GM19455 (cell line): ENCODE measurements around the gene BCR.

Experiments
- ATAC-seq: cut with Tn5 transposase; IDR thresholded peaks from one replicate; pipeline ENCODE4 v1.9.1; 2021; ENCODE audit not compliant: unreplicated experiment

The BCR gene

DNA sequence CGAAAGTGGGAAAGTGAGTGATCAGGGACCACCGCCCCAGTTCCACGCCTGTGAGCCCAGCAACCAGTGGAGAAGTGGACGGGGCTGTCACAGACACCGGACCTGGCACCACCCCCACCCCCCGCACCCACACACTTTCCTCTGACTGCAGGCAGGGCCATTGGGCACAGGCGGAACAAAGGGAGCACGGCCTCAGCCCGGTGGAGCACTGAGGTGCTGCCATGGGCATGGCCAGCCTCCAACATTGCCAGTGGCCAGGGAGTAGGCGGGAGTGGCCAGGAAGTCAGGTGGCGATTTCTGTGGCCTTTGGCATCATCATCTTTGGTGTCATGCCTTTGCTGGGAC, 78.5 kb downstream of the BCR start:
- no peak for ATAC-seq

DNA sequence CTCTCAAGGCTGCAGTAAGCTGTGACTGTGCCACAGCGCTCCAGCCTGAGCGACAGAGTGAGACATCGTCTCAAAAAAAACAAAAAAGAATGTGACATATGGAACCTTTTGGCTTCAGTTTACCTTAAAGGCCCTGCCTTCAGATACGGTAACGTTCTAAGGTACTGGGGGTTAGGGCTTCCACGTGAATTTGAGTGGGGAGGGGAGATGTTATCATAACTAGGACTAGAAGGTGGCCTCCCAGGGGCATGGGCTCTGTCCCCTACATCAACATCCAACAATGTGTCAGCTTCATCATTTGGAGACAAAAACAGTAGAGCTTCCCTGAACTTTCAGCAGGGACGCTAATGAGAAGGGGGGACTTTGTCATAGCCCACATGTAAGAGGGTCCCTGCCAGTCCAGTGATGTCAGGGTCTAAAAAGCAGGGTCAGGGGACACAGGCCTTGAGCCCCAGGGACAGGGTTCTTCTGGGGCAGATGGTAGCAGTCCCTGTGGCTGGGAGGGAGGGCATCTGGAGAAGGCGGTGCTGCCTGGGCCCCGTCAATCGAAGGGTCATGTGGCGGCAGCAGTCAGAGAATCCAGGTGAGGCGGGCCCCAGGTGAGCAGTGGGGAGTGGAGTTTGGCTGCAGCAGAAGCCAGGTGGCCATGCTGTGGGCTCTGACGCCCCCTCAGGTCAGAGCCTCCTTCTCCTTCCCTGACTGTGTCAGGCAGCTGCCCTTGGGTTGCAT, 79.8 kb downstream of the BCR start:
- ATAC-seq: no peak

DNA sequence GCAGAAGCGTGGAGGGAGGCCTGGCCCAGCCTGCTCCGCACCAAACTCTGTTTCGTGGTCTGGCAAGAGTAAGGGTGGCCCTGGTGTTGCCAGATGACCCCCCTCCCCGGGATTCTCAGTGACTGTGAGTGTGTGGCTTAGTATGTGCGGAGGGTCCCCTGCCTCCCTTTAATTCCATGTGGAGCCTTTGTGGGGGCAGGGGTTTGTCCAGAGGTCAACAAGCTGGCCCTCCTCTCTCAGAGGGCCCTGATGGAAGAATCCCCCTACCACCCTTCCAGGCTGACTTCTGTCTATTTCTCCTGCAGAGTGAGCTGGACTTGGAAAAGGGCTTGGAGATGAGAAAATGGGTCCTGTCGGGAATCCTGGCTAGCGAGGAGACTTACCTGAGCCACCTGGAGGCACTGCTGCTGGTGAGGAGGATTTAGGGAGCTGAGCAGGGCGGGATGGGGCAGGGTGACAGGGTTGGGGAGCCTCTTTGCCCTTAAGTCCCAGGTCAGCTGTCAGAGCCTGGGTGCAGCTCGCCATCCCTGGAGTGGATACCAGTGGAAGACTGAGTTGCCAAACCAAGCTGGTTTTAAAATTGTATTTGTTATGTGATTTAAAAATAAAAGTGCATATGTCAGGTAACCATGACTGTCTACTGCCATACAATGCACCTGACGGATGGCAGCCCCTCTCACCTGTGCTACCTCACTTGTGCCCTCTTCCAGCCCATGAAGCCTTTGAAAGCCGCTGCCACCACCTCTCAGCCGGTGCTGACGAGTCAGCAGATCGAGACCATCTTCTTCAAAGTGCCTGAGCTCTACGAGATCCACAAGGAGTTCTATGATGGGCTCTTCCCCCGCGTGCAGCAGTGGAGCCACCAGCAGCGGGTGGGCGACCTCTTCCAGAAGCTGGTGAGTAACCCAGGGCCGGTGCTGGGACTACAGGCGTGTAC, 80.6 kb downstream of the BCR start:
- ATAC-seq: no peak

DNA sequence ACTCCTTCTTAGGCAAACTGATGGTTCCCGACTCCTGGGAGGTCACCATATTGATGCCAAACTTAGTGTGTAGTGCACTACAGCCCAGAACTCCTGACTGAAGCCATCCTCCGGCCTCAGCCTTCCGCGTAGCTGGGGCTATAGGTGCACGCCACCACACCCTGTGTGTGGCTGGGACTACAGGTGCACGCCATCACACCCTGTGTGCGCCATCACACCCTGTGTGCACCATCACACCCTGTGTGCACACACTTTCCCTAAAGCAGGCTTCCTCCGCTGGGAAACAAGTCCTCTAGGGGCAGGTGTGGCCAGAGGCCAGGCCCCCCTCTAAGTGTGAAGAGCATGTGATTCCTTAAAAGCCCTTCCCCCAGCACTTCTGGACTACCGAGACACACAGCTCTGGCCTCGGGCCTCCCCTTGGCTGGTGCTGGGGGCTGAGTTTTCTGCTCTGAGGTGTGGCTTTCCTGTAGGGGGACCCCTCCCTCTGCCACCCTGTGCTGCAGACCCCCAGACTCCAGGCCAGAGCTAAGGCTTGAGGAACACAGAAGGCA, 81.7 kb downstream of the BCR start:
- ATAC-seq: no peak

DNA sequence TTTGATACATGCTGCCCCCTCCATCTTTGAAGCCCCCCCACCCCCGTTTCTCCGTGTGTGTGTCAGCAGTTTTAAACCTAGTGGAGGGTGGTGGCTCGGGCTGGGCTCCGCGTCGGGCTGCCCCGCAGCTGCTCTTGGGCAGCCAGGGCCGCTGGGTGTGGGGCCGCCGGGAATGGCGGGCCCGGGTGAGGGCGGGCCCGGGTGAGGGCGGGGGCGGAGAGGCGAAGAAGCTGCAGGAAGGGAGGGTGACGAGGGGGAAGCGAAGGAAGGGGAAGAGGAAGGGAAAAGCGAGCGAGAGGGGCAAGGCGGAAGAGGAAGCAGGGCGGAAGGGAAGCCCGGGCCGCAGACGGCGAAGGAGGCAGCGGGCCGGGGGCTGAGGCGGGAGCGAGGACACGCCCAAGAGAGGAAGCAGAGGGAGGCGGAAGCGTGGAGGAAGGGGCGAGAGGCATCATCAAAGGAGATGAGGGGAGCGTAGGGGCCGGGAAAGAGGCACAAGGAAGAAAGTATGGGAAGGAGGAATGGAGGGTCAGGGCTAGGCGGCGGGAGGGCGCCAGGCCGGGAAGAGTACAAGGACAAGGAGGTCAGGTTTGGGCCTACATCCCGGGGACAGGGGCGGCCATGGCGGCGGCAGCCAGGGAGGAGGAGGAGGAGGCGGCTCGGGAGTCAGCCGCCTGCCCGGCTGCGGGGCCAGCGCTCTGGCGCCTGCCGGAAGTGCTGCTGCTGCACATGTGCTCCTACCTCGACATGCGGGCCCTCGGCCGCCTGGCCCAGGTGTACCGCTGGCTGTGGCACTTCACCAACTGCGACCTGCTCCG, 82.4 kb downstream of the BCR start:
- ATAC-seq: no peak

DNA sequence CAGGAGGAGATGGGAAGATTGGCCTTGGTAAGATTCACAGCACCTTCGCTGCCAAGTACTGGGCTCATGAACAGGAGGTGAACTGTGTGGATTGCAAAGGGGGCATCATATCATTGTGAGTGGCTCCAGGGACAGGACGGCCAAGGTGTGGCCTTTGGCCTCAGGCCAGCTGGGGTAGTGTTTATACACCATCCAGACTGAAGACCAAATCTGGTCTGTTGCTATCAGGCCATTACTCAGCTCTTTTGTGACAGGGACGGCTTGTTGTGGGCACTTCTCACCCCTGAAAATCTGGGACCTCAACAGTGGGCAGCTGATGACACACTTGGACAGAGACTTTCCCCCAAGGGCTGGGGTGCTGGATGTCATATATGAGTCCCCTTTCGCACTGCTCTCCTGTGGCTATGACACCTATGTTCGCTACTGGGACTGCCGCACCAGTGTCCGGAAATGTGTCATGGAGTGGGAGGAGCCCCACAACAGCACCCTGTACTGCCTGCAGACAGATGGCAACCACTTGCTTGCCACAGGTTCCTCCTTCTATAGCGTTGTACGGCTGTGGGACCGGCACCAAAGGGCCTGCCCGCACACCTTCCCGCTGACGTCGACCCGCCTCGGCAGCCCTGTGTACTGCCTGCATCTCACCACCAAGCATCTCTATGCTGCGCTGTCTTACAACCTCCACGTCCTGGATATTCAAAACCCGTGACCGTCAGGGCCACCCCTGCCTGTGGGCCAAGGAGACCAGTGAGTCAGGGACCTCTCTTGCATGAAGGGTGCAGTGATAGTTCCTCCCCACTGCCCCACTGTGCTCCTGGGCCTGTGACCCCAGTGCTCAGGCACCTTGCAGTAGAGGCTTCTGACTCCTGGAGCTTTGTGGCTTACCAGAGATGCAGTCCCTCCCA, 83.6 kb downstream of the BCR start:
- peak; percentile 73 for ATAC-seq

DNA sequence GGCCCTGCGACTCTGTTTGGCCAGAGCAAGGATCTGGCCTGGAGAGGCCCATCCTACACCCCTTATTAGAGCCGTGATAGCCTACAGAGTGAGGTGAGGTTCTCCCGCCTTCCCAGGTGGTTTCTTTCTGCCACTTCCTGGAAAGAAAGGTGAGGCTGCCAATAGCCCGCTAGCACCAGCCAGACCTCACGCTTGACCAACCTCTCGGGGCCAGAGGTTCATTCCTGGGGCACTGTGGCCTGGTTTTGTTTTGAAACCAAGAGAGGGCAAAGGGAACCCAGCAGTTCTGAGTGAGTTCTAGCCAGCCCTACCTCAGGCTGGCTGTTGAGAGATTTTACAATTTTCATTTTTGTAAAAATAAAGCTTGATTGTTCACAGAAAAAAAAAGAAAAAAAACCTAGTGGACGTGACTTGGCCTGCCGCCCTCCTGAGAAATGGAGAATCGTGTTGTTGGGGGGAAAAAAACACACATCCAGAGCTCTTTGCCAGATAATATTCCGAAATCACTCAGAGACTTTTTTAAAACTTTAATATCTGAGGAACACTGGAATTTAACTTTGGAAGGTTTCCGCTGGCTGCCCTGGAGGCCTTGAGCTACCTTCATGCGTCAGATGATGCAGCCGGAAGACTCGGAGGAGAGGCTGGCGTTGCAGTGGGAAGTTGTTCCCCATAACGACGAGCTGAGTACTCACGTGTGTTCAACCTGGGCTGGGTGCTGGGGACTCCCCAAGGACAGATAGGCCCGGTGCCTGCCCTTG, 84.5 kb downstream of the BCR start:
- ATAC-seq: no peak

DNA sequence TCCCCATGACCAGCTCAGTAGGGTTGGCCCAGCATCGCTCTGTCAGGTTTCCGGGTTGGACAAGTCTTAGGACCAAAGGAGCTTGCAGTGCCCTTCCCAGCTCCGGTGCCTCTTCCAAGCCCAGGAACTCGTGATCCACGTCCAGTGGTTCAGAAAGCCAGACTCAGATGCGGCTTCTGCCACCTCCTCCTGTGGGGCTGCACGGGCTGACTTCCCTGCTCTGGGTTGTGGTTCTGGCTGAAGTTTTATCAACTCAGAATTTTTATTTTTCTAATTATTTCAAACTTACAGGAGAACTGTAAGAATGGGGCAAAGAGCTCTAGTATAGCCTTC, 85.0 kb downstream of the BCR start:
- ATAC-seq: no peak

DNA sequence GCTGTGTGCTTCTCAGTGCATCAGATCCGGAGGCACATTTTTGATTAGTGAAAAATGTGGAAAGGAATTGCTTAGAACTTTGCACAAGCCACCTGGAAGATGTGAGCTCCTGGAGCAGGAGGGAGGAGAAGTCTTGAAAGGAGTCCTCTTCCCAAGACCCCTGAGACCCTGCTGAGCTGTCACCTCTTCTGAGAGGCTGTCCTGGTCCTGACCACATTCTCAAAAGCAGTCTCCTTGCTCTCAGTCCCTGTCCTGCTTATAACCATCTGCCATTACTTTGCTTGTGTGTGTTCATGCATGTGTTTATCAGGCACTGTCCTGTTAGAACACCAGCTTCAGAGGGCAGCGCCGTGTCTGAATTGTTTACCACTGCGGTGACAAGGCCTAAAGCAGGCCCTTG, 86.5 kb downstream of the BCR start:
- ATAC-seq: no peak

DNA sequence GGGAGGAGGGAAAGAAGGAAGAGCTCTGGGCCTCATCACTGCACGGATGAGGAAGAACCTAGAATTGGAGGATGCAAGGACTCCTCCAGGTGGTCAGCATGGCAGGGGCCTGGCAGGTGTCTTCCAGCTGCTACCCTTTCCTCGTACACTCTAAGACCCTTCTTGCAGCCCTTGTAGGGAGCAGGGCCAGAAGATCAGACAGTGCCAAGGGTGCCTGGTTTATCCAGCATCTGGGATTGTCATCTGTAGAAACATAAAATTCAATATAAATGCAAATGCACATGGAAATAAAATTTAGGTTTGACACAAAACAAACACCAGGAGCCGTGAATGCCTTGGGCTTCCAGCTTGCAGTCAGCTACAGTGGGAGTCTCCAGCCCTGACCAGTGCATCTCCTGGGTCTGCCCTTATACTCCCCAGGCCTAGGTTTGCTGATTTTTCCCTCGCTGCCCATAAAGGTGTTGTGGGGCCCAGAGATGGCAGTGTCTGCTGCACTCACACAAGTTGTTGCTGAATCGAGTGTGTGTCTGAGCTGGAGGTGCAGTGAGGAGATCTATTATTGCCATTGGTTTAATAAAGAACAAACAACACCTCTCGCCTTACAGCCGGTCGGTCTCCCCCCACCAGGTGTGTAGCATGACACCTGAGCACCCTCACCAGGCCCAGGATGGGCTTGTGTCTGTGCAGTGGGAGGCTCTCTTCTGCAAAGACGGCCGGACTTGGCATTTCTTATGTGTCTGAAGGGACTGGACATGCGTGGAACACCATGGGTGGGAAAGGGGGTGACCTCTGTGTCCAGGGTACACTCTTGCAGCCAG, 87.1 kb downstream of the BCR start:
- ATAC-seq: no peak

DNA sequence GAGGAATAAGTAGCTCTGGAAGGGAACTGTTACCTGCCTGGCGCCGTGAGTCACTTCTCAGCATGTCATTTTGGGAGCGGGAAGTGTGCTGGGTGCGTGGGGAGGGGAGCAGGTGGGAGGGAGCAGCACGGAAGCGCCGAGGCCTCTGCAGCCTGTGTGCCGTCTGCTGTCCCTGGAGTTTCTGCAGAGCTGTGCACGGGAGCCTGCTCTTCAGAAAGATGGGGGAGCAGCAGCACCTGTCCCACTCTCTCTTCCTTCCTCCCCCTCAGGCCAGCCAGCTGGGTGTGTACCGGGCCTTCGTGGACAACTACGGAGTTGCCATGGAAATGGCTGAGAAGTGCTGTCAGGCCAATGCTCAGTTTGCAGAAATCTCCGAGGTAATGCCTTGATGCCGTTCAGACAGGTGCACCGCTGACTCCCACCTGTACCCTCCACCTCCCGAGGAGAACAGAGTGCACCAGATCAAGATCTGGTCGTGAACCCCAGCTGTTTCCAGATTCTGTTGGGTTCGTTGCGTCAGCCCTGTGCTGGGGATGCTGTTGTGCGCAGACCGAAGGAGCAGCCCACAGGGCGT, 87.9 kb downstream of the BCR start:
- ATAC-seq: no peak

DNA sequence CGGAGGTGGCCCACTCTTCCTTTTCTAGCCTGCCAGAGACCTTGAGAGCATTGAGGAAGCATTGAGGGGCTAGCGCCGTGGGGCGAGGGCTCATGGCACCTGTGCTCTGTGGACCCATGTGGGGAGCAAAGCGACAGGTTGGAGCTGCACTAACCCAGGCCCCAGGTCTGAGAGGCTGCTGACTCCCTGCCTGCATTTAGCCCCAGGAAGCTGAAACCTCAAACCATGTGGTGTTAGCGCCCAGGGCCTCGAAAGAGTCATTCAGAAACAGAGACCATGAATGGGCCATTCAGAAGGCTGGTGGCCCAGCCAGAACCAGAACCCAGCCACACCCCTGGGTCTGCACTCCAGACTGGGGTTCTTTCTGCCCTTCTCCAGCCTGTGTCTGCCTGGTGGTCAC, 88.6 kb downstream of the BCR start:
- no peak for ATAC-seq

DNA sequence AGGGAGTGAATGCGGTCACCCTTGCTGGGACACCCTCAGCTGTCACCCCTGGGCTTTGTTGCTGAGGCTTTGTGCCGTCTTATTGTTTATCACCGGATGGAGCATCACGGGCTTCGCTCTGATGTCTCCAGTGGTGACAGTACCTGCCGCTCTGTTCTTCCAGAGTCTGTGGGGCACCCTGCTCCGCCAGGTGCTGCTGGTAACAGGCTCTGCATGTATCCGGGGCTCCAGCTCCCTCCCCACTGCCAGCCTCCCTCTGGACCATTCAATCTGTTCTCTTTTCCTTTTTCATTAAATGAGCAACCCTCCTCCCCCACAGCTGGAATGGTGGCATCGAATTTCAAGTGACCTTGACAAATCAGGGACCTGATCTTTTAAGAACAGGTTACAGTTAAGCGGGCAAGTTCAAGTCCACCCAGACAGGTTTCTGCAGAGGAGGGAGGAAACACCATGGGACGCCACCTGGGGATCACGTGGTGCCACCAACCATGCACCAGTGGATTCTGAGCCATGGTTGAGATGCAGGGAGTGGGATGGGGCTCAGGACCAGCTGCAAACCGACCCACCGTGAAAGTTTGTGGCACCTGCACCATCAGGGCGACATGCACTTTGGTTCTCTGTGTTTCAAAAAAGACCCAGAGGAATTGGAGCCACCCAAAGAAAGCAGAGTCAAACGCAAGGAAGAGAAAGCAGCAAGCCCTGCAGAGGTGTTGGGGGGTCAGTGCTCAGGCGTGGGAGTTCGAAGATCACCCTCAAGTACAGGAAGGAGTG, 89.3 kb downstream of the BCR start:
- ATAC-seq: no peak

DNA sequence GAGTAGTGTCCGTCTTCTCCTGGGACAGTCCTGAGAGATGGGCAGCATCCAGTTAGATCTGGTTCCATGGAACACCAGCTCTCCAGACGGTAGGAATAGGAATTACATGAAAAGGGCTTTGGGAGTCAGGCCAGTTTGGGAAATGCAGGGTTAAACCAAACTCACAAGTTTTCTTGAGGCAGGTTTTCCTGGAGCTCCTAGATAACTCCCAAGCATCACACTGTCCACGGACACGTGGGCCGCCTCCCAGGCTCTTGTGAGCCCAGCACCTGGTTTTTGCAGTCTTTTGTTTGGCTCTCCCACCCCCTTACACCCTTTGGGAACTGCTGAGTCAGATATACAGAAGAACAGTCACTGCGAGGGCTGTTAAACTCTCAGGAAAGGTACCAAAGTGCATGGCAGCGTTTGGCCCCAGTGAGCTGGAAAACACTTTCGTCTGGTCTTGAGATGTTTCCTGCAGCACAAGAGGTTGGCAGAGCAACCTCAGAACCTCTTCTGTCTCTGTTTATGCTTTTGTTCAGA, 90.0 kb downstream of the BCR start:
- no peak for ATAC-seq

DNA sequence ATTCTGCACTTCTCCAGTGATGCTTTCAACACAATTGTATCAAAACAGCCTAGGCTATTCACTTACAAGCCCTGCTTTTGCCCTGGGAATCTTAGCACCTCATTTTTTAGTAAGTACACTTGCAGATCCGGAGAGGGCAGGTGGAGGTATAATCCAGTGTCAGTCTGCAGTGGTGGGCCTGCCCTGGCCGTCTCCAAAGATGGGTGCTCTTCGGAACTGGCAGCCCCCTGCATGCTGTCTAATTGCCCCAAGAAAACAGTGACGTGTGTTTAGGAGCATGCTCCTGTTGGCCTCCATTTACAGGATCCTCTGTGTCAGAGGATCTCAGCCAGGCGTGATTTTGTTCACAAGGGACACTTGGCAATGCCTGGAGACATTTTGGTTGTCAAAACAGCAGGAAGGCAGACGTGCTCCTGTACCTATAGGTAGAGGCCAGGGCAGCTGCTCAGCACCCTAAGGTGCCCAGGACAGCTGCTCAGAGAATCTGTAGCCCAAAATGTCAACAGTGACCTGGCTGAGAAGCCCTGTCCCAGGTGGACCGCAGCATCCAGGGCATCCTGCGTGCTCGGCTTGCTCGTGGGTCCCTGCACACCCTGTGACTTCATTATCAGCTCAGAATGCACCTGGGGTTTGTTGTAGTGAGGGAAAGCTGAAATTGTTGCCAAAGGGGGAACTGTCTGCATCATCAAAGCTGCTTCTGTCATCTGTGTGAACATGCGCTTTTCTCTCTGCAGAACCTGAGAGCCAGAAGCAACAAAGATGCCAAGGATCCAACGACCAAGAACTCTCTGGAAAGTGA, 90.7 kb downstream of the BCR start:
- no peak for ATAC-seq

DNA sequence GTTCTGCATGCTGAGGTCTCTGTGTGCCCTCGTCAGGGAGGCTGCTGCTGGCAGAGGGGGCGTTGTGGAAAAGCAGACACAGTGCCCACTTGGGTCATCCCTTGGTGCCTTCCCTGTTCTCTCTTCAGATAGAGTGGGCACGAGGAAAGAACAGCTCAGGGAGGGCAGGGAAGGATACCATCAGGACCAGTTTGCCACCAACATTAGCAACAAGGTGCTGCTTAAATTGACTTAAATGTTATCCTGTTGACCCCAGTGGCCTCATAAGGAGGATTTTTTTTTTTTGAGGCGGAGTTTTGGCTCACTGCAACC, 91.2 kb downstream of the BCR start:
- ATAC-seq: no peak

DNA sequence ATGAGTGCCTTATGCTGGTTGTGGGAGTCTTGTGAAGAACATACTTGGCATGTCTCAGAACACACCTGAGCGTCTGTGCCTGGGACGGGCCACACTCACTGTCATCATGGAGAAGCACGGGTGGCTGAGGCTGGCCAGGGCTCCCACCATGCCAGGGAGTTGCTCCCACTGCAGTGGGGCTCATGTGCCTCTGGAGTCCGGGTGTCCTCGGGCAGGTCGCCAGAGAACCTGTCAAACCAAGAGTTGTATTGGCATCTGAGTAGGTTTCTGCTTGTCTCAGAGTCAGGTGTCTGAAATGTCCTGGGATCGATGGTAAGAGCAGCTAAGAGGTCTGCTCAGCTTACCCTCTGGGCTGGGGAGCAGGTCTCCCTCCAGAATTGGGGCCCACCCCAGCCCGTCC, 92.1 kb downstream of the BCR start:
- no peak for ATAC-seq
